Measurements from ENCODE around the gene CARD14. TPM values are rescaled to one million over a fixed set of nuclear protein-coding genes. Genes with fewer than 3 reads are reported as not detected.

The CARD14 gene
- polyA plus RNA-seq, 1 experiment: not detected

DNA sequence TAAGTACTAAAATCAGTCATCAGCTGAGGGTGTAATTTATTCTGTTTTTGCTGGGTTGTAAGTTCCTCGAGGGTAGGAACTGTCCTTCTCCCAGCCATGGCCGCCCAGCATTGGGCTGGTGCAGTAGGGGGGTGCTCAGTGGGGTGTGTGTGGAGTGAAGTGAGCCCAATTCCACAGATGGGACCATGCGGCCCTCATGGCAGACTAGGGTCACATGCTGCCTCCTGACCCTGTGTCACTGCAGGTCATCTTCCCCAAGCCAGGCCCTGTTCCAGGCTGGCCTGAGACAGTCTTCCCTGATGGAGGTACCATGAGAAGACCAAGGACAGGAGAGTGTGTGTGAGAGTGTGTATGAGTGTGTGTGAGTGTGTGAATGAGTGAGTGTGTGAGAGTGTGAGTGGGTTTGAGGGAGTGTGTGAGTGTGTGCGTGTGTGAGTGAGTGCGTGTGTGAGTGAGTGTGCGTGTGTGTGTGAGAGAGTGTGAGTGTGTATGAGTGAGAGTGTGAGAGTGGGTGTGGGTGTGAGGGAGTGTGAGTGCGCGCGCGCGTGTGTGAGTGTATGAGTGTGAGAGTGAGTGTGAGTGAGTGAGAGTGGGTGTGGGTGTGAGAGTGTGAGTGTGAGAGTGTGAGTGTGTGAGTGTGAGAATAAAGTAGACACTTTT, 54.1 kb downstream of the CARD14 start:
- Histone ChIP-seq H3K27ac (ENCODE audit: low read depth, low read length) (no peak overlapping the region), H3K9me3 (ENCODE audit: control insufficient read depth, insufficient read depth, low read length) (no peaks in the 10 kb centered on the region; the same call in 1 of the 2 replicates), H3K4me3 (ENCODE audit: low read depth, low read length) (no peak overlapping the region), H3K27me3 (ENCODE audit: control insufficient read depth, insufficient read depth, low read length) (no peaks in the 10 kb centered on the region)
- POLR2A ChIA-PET: no interaction called here
- TF ChIP-seq, protein P1, sequence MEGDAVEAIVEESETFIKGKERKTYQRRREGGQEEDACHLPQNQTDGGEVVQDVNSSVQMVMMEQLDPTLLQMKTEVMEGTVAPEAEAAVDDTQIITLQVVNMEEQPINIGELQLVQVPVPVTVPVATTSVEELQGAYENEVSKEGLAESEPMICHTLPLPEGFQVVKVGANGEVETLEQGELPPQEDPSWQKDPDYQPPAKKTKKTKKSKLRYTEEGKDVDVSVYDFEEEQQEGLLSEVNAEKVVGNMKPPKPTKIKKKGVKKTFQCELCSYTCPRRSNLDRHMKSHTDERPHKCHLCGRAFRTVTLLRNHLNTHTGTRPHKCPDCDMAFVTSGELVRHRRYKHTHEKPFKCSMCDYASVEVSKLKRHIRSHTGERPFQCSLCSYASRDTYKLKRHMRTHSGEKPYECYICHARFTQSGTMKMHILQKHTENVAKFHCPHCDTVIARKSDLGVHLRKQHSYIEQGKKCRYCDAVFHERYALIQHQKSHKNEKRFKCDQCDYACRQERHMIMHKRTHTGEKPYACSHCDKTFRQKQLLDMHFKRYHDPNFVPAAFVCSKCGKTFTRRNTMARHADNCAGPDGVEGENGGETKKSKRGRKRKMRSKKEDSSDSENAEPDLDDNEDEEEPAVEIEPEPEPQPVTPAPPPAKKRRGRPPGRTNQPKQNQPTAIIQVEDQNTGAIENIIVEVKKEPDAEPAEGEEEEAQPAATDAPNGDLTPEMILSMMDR (IDR thresholded peaks at IDR 0.05; ENCODE audit: low read depth, low read length): no peak
- CTCF ChIA-PET: no interaction called here
- DNase-seq (ENCODE audit: low read depth, low spot score): no peak

DNA sequence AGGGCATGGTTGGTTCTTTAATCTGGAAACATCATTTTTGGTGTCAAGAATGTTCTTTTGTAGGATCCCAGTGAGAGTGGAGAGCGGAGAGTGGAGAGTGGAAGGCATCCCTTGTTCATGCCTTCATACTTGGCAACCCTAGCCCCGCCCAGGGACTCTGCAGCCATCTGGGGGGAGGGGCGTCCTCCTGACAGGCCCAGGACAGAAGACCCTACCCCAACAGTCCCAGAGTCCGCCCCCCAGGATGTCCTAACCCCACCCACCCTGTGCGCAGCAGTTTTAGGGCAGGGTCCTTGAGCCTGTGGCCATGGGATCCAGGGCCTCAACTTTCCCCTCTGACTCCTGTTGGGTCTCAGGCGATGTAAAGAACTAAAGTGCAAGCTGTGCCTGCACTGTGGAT, 54.9 kb downstream of the CARD14 start:
- H3K27ac ChIP-seq (ENCODE audit: low read depth, low read length): no peak overlapping the region
- TF ChIP-seq, protein P1 (IDR thresholded peaks at IDR 0.05; ENCODE audit: low read depth, low read length): no peak
- no peaks in the 10 kb centered on the region; the same call in 1 of the 2 replicates for H3K9me3 ChIP-seq (ENCODE audit: control insufficient read depth, insufficient read depth, low read length)
- H3K27me3 ChIP-seq (ENCODE audit: control insufficient read depth, insufficient read depth, low read length): no peaks in the 10 kb centered on the region
- no peak for DNase-seq (ENCODE audit: low read depth, low spot score)
- POLR2A ChIA-PET: no interaction called here
- no peak overlapping the region for H3K4me3 ChIP-seq (ENCODE audit: low read depth, low read length)
- CTCF ChIA-PET: no interaction called here

DNA sequence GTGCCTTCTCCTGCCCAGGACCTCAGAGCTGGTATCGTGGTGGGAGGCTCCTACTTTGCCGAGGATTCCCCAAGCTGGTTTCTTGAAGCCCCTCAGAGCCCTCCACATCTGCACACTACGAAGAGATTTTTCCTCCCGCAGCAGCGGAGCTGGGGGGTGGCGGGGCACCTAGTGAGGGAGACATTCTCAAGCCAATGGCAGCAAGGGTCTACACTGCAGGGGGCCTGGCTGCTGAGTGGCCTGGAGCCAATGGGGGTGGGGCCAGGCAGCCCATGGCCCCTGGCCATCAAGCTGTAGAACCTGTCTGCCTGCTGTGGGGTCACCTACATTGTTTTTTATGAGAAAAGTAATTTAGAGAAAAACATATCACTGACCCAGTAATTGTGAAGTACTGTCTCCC, 55.4 kb downstream of the CARD14 start:
- TF ChIP-seq, protein P1 (IDR thresholded peaks at IDR 0.05; ENCODE audit: low read depth, low read length): no peak
- Histone ChIP-seq H3K4me3 (ENCODE audit: low read depth, low read length) (no peak overlapping the region), H3K9me3 (ENCODE audit: control insufficient read depth, insufficient read depth, low read length) (no peaks in the 10 kb centered on the region; the same call in 1 of the 2 replicates), H3K27ac (ENCODE audit: low read depth, low read length) (no peak overlapping the region), H3K27me3 (ENCODE audit: control insufficient read depth, insufficient read depth, low read length) (no peaks in the 10 kb centered on the region)
- ChIA-PET CTCF (no interaction called here), POLR2A (interaction anchor here (0.6 kb wide), 1 partner anchor 19 kb away, joined by 11 read pairs; no protein-coding TSS in a partner anchor)
- no peak for DNase-seq (ENCODE audit: low read depth, low spot score)

DNA sequence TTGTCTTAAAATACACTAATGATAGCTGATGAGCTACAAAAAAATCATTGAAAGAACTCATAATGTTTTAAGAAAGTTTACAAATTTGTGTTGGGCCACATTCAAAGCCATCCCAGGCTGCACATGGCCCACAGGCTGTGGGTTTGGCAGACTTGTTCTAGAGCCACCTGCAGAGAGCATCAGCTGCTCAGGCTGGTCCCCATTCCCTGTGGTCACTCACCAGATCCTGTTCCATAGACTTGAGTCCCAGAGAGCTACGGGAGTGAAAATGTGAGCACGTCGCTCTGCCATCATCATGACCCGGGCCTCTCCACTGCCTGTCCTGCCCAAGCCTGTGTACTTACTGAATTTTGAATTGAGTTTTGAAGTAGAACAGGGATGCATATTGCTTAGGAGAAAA, 57.3 kb downstream of the CARD14 start:
- H3K27me3 ChIP-seq (ENCODE audit: control insufficient read depth, insufficient read depth, low read length): no peaks in the 10 kb centered on the region
- ChIA-PET POLR2A (no interaction called here), CTCF (interaction anchor here (1.1 kb wide), 1 partner anchor 219 kb away, joined by 3 read pairs; no protein-coding TSS in a partner anchor)
- DNase-seq (ENCODE audit: low read depth, low spot score): no peak
- no peak overlapping the region for H3K27ac ChIP-seq (ENCODE audit: low read depth, low read length)
- no peak overlapping the region for H3K4me3 ChIP-seq (ENCODE audit: low read depth, low read length)
- TF ChIP-seq, protein P1 (IDR thresholded peaks at IDR 0.05; ENCODE audit: low read depth, low read length): no peak
- H3K9me3 ChIP-seq (ENCODE audit: control insufficient read depth, insufficient read depth, low read length): peaks cover 2% of the 10 kb centered on the region

DNA sequence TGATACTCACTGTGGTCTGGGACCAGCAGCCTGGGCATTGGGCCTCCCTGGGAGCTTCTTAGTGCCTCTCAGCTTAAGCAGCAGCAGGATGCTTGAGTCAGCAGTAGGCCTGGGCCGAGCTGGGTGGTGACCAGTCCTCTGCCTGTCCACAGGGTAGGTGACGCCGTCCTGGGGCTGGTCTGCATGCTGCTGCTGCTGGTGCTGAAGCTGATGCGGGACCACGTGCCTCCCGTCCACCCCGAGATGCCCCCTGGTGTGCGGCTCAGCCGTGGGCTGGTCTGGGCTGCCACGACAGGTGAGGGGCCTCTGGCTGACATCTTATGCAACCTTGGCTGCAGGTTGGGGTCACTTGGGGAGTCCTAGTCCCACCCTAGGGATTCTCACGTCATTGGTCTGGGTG, 57.8 kb downstream of the CARD14 start:
- TF ChIP-seq, protein P1 (IDR thresholded peaks at IDR 0.05; ENCODE audit: low read depth, low read length): no peak
- no peaks in the 10 kb centered on the region for H3K27me3 ChIP-seq (ENCODE audit: control insufficient read depth, insufficient read depth, low read length)
- CTCF ChIA-PET: no interaction called here
- POLR2A ChIA-PET: no interaction called here
- no peak overlapping the region for H3K4me3 ChIP-seq (ENCODE audit: low read depth, low read length)
- no peak overlapping the region for H3K27ac ChIP-seq (ENCODE audit: low read depth, low read length)
- DNase-seq (ENCODE audit: low read depth, low spot score): no peak
- peaks cover 5% of the 10 kb centered on the region for H3K9me3 ChIP-seq (ENCODE audit: control insufficient read depth, insufficient read depth, low read length)

Data from AG04450 (cell line).